Stimulated activated CD4-positive, alpha-beta T cell treated with anti-CD3 and anti-CD28 coated beads, Interleukin-4, amount 100 ng/mL, for 4 hours (primary cell): Measurements from ENCODE around the gene SLC35G3.
"Not testable (repeated sequence)": the region's sequence is repeated elsewhere in the genome, so short reads cannot be mapped to it uniquely, and the experiment has no call there.

ENCODE experiments used
- DNase-seq, 2 experiments: peaks; one replicate each; pipeline ENCODE4 v3.0.0-alpha.2; 2020

The SLC35G3 gene

GRCh38 chr17:35162755-35163154 lies 31.4 kb downstream of the SLC35G3 start:
- DNase-seq: no peak

DNA sequence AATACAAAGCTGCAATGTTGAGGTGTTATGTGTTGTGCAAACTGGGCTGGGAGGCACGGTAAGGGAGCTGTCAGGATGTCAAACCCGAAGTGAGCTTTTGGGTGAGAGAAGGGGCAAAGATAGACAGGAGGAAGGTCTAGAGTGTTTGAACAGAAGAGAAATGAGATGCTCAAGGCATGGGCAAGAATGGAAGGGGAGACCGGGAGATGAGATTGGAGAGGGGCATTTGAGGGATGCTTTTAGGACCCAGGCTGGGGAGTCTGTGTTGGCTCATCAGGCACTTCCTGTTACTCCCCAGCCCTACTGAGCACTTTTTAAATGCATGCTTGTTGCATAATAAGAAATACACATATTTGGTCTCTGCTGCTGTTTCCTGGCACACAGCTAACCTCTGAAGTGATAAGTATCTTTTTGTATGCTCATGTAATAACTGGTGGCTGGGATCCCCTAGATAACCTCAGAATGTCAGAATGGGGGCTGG lies 32.9 kb downstream of the SLC35G3 start:
- no peak for DNase-seq

- peak; percentile 22 to 47 for DNase-seq
Measured at GRCh38 chr17:35160354-35161201, 33.6 kb downstream of the SLC35G3 start.

DNA sequence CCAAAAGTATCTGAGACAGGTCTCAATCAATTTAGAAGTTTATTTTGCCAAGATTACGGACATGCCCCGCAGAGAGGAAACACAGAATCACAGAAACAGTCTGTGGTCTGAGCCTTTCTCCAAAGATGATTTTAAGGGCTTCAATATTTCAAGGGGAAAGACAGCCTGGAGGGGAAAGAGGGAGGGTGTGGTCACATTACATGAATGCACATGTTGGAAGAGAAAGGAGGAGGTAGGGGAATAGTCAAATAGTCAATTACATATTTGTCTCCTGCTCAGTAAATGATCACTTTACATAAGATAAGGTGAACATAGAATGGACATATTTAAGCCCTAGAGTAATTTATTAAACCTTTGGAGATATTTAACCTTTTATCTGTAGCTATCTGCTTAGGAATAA lies 34.3 kb downstream of the SLC35G3 start:
- DNase-seq: no peak

DNA sequence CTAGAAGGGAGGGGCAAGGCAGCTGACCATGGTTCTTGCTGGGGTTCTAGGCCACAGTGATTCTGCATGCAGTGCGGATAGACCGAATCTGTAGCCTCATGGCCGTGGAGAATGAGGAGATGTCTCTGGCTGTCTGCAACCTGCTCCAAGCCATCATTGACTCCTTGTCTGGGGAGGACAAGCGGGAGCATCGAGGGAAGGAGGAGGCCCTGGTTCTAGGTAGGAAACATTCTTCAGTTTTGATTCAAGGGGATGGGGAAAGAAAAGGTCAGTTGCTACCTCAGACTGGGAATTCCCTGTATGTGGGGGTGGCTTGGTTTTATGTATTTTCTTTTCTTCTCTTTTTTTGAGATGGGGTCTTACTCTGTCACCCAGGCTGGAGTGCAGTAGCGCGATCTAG lies 38.9 kb downstream of the SLC35G3 start:
- DNase-seq: no peak

GRCh38 chr17:35154196-35155165 lies 39.7 kb downstream of the SLC35G3 start:
- DNase-seq: no peak

- no peak for DNase-seq
Measured at GRCh38 chr17:35152421-35153140, 41.6 kb downstream of the SLC35G3 start.

- not testable (repeated sequence) for DNase-seq
Measured at GRCh38 chr17:35151080-35151479, 43.1 kb downstream of the SLC35G3 start.

GRCh38 chr17:35149941-35150340 lies 44.3 kb downstream of the SLC35G3 start:
- no peak for DNase-seq

DNA sequence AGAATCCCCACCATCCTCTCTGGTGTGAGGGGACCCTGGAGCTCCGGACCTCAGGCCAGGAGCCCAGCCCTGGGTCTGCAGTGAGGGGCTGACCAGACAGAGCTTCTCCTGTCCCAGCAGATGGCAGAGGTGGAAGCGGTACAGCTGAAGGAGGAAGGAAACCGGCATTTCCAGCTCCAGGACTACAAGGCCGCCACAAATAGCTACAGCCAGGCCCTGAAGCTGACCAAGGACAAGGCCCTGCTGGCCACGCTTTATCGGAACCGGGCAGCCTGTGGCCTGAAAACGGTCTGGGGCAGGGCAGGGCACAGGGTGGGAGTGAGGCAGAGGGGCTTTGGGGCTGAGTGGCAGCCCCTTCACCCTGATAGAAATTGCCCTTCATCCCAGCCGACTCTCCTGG lies 46.0 kb downstream of the SLC35G3 start:
- DNase-seq: no peak

- no peak for DNase-seq
Measured at GRCh38 chr17:35147375-35147905, 46.8 kb downstream of the SLC35G3 start, which contains the start of gene UNC45B. UNC45B (plus strand) TSS chr17:35147817; CDS start chr17:35148264, 447 bp downstream.

GRCh38 chr17:35146214-35146833 lies 47.9 kb downstream of the SLC35G3 start:
- DNase-seq: no peak

GRCh38 chr17:35144840-35145239 lies 49.4 kb downstream of the SLC35G3 start:
- DNase-seq: no peak
